Ovary (tissue), 3 donors: ENCODE measurements around the gene CTDP1.

ENCODE experiments used
- CTCF ChIP-seq, 3 donors: fragments of 450-650 bp in 2 of 3; fragments of 200-600 bp in 1 of 3; IDR thresholded peaks; one replicate each; pipeline versions ENCODE4 v1.5.1 to v1.8.0; 2016 to 2022; ENCODE audit warnings: antibody characterized with exemption in 3 of 3, mild to moderate bottlenecking in 1 of 3
- POLR2A ChIP-seq: fragments of 450-650 bp; IDR thresholded peaks from one replicate; pipeline ENCODE4 v1.6.1; 2017; ENCODE audit warnings: antibody characterized with exemption, mild to moderate bottlenecking, moderate library complexity
- donor health status: DM: no; HTN: no; CAD: no.

DNA sequence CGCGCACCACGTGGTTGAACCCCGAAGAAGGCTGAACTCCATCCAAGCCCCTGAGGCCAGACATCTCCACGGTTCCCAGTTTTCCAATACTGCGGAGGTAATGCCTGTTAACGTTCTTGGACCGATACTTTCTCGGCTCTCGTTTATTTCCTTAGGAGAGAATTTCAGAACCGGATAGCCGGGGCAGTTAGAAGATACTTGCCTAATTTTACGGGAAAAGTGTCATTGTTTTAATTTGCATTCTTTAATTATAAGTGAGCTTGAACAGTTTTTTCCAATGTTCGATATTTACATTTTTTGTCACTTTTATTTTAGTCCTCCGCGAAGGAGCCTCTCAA is 107.9 kb downstream of the CTDP1 start:
- no peak for TF ChIP-seq POLR2A
- TF ChIP-seq CTCF (IDR thresholded peaks at IDR 0.05), result no peak
